Activated naive CD4-positive, alpha-beta T cell treated with anti-CD3 and anti-CD28 coated beads, Interleukin-2, amount 50 U/mL, for 24 hours (primary cell): ENCODE data around the gene NFIB.

Source experiments
- H3K27ac Mint-ChIP-seq: one replicate; pipeline ENCODE4 v1.8.0; 2021; ENCODE audit warnings: mild to moderate bottlenecking, mixed read lengths
- H3K27me3 Mint-ChIP-seq: one replicate; pipeline ENCODE4 v1.8.0; 2021; ENCODE audit warnings: mixed read lengths
- H3K36me3 Mint-ChIP-seq: one replicate; pipeline ENCODE4 v1.8.0; 2021; ENCODE audit warnings: mixed read lengths
- H3K4me1 Mint-ChIP-seq: one replicate; pipeline ENCODE4 v1.8.0; 2021; ENCODE audit warnings: mixed read lengths
- H3K4me3 Mint-ChIP-seq: one replicate; pipeline ENCODE4 v1.8.0; 2021; ENCODE audit warnings: mild to moderate bottlenecking, mixed read lengths
- H3K9me3 Mint-ChIP-seq: one replicate; pipeline ENCODE4 v1.8.0; 2021; ENCODE audit warnings: mixed read lengths

NFIB gene

GRCh38 chr9:14086495-14086894 lies 227.4 kb downstream of the NFIB start:
- no peaks in the 10 kb centered on the region for H3K9me3 Mint-ChIP-seq
- H3K27ac Mint-ChIP-seq: no peak overlapping the region
- no peaks in the 10 kb centered on the region for H3K27me3 Mint-ChIP-seq
- no peak overlapping the region for H3K4me3 Mint-ChIP-seq
- H3K4me1 Mint-ChIP-seq: no peaks in the 10 kb centered on the region
- H3K36me3 Mint-ChIP-seq: no peaks in the 10 kb centered on the region

GRCh38 chr9:14085810-14086209 lies 228.1 kb downstream of the NFIB start:
- no peak overlapping the region for H3K4me3 Mint-ChIP-seq
- H3K27me3 Mint-ChIP-seq: no peaks in the 10 kb centered on the region
- H3K9me3 Mint-ChIP-seq: no peaks in the 10 kb centered on the region
- no peaks in the 10 kb centered on the region for H3K4me1 Mint-ChIP-seq
- no peaks in the 10 kb centered on the region for H3K36me3 Mint-ChIP-seq
- no peak overlapping the region for H3K27ac Mint-ChIP-seq

GRCh38 chr9:14084867-14085266 lies 229.1 kb downstream of the NFIB start:
- Mint-ChIP-seq H3K27me3 (no peaks in the 10 kb centered on the region), H3K36me3 (no peaks in the 10 kb centered on the region), H3K4me3 (no peak overlapping the region), H3K9me3 (no peaks in the 10 kb centered on the region), H3K4me1 (no peaks in the 10 kb centered on the region), H3K27ac (no peak overlapping the region)

DNA sequence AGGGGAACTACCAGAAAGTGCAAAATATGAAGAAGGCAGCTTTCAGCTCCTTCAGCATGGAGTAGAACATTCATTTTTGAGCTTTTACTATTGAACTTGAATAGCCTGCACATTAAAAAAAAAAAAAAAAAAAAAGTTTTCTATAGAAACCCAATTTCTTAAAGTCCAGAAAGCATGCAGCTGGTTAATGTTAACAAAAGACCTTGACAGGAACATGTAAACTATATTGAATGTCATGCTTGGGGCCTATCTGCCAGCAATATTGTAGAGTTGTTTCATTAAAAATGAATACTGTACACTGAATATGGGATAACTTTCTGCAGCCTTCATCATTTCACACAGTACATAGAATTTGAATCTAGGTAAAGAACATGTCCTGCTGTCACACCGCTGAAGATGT lies 230.6 kb downstream of the NFIB start:
- Mint-ChIP-seq H3K4me3 (no peak overlapping the region), H3K27me3 (no peaks in the 10 kb centered on the region), H3K36me3 (no peaks in the 10 kb centered on the region), H3K4me1 (no peaks in the 10 kb centered on the region), H3K9me3 (peaks cover 6% of the 10 kb centered on the region), H3K27ac (no peak overlapping the region)

DNA sequence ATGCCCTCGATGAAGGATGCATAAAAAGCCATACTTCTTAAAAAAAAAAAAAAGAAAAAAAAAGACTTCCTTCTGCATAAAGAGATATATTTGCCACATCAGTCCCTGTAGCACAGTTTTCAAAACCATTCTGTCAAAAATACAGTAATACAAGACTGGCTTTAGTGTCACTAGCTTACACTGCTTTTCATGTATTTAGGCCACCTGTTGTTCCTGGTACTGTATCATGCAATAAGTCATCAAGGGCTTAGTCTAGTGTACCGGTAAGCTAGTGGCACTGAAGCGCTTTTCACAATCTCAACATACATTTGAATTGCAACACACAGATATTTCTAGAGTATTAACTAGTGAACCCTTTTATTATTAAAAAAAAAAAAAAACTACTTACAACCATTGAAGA lies 231.2 kb downstream of the NFIB start:
- no peak overlapping the region for H3K4me3 Mint-ChIP-seq
- H3K9me3 Mint-ChIP-seq: peaks cover 6% of the 10 kb centered on the region
- no peak overlapping the region for H3K27ac Mint-ChIP-seq
- no peaks in the 10 kb centered on the region for H3K36me3 Mint-ChIP-seq
- no peaks in the 10 kb centered on the region for H3K4me1 Mint-ChIP-seq
- H3K27me3 Mint-ChIP-seq: no peaks in the 10 kb centered on the region

GRCh38 chr9:14081745-14082144 lies 232.2 kb downstream of the NFIB start:
- Mint-ChIP-seq H3K27me3 (no peaks in the 10 kb centered on the region), H3K27ac (no peak overlapping the region), H3K9me3 (peaks cover 6% of the 10 kb centered on the region), H3K4me1 (no peaks in the 10 kb centered on the region), H3K4me3 (no peak overlapping the region), H3K36me3 (no peaks in the 10 kb centered on the region)

DNA sequence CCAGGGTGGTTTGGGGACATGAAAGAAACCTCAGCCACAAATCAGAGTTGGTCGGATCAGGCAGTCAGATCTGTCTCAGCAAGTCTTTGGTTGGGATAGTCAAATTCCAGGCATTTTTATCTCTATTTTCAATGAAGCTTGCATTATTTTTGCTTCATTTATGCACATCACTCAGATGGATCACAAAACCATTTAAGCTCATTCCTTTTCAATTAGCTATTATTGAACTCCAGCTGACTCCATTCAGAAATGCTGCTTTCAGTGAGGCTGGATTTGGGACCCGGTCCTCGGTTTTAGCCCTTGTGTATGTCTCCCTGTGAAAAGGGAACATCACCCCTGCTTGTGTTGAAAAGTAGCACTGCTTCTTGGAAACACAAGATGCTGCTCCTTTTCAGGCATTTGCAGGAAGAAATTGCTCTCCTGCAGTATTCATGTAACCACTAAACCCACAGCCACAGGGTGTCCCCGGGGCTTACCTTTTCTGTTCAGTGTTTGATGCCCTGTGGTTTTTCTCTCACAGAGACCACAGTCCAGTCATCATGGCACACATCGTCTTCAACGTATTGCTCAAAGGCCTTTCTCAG lies 232.9 kb downstream of the NFIB start:
- Mint-ChIP-seq H3K36me3 (no peaks in the 10 kb centered on the region), H3K9me3 (peaks cover 6% of the 10 kb centered on the region), H3K27me3 (no peaks in the 10 kb centered on the region), H3K4me3 (no peak overlapping the region), H3K27ac (no peak overlapping the region), H3K4me1 (no peaks in the 10 kb centered on the region)

DNA sequence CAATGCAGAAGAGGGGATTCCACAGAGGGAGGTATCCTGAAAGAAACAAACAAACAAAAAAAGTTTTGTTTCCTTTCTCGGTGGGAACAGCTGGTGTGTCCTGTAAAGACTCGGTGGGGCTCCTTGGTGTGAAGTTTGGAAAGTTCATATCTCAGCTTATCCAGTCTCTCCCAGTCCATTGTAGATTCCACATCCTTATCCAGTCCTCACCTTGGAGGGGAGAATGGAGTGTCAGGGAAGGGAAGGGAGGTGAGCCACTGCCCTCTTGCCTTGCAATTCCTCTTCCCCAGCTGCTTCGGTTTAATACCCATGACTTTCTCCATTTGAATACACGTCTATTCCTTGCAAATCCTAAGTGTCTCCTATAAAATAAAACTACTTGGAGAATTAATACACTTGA lies 234.5 kb downstream of the NFIB start:
- Mint-ChIP-seq H3K4me3 (no peak overlapping the region), H3K36me3 (no peaks in the 10 kb centered on the region), H3K4me1 (no peaks in the 10 kb centered on the region), H3K27me3 (no peaks in the 10 kb centered on the region), H3K9me3 (peaks cover 6% of the 10 kb centered on the region), H3K27ac (no peak overlapping the region)

- no peaks in the 10 kb centered on the region for H3K36me3 Mint-ChIP-seq
- peaks cover 6% of the 10 kb centered on the region for H3K9me3 Mint-ChIP-seq
- no peak overlapping the region for H3K4me3 Mint-ChIP-seq
- no peaks in the 10 kb centered on the region for H3K4me1 Mint-ChIP-seq
- H3K27ac Mint-ChIP-seq: no peak overlapping the region
- H3K27me3 Mint-ChIP-seq: no peaks in the 10 kb centered on the region
Observed at GRCh38 chr9:14077672-14078071, 236.3 kb downstream of the NFIB start.

GRCh38 chr9:14075218-14075617 lies 238.7 kb downstream of the NFIB start:
- Mint-ChIP-seq H3K4me3 (no peak overlapping the region), H3K27ac (no peak overlapping the region), H3K36me3 (no peaks in the 10 kb centered on the region), H3K9me3 (peaks cover 10% of the 10 kb centered on the region), H3K27me3 (no peaks in the 10 kb centered on the region), H3K4me1 (no peaks in the 10 kb centered on the region)

- H3K36me3 Mint-ChIP-seq: no peaks in the 10 kb centered on the region
- H3K27me3 Mint-ChIP-seq: no peaks in the 10 kb centered on the region
- H3K4me1 Mint-ChIP-seq: no peaks in the 10 kb centered on the region
- no peak overlapping the region for H3K27ac Mint-ChIP-seq
- H3K9me3 Mint-ChIP-seq: peaks cover 8% of the 10 kb centered on the region
- H3K4me3 Mint-ChIP-seq: no peak overlapping the region
Observed at GRCh38 chr9:14072850-14073249, 241.1 kb downstream of the NFIB start.

DNA sequence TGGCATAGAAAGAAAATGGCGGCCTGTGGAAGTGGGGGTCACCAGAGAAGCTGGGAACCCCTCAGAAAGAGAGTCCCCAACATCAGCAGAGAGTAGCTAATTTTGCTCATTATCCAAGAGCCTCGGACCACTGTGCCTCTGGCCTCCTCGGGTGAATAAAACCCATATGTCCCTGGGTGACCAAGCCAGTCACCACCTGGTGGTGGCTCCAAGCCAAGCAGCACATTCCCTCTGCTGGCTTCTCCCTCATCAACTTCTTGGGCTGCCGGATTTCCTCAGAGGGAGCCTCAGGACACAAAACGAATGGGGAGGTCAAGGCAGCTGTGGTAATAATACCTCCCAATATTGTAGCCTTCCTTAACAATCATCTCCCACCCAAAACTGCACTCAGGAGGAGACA lies 242.5 kb downstream of the NFIB start:
- Mint-ChIP-seq H3K27me3 (no peaks in the 10 kb centered on the region), H3K36me3 (no peaks in the 10 kb centered on the region), H3K9me3 (peaks cover 8% of the 10 kb centered on the region), H3K4me3 (no peak overlapping the region), H3K27ac (no peak overlapping the region), H3K4me1 (no peaks in the 10 kb centered on the region)

- Mint-ChIP-seq H3K4me1 (no peaks in the 10 kb centered on the region), H3K9me3 (peaks cover 8% of the 10 kb centered on the region), H3K27me3 (no peaks in the 10 kb centered on the region), H3K27ac (no peak overlapping the region), H3K4me3 (no peak overlapping the region), H3K36me3 (no peaks in the 10 kb centered on the region)
Observed at GRCh38 chr9:14068690-14069089, 245.3 kb downstream of the NFIB start.

GRCh38 chr9:14066831-14067230 lies 247.1 kb downstream of the NFIB start:
- Mint-ChIP-seq H3K36me3 (no peaks in the 10 kb centered on the region), H3K9me3 (peaks cover 6% of the 10 kb centered on the region), H3K4me3 (no peak overlapping the region), H3K27me3 (no peaks in the 10 kb centered on the region), H3K4me1 (no peaks in the 10 kb centered on the region), H3K27ac (no peak overlapping the region)

GRCh38 chr9:14066032-14066431 lies 247.9 kb downstream of the NFIB start:
- no peak overlapping the region for H3K4me3 Mint-ChIP-seq
- H3K4me1 Mint-ChIP-seq: no peaks in the 10 kb centered on the region
- no peak overlapping the region for H3K27ac Mint-ChIP-seq
- H3K36me3 Mint-ChIP-seq: no peaks in the 10 kb centered on the region
- no peaks in the 10 kb centered on the region for H3K27me3 Mint-ChIP-seq
- peaks cover 5% of the 10 kb centered on the region for H3K9me3 Mint-ChIP-seq

- H3K4me1 Mint-ChIP-seq: no peaks in the 10 kb centered on the region
- no peak overlapping the region for H3K4me3 Mint-ChIP-seq
- no peaks in the 10 kb centered on the region for H3K27me3 Mint-ChIP-seq
- no peaks in the 10 kb centered on the region for H3K36me3 Mint-ChIP-seq
- H3K27ac Mint-ChIP-seq: no peak overlapping the region
- peaks cover 5% of the 10 kb centered on the region for H3K9me3 Mint-ChIP-seq
Observed at GRCh38 chr9:14064940-14065339, 249.0 kb downstream of the NFIB start.

DNA sequence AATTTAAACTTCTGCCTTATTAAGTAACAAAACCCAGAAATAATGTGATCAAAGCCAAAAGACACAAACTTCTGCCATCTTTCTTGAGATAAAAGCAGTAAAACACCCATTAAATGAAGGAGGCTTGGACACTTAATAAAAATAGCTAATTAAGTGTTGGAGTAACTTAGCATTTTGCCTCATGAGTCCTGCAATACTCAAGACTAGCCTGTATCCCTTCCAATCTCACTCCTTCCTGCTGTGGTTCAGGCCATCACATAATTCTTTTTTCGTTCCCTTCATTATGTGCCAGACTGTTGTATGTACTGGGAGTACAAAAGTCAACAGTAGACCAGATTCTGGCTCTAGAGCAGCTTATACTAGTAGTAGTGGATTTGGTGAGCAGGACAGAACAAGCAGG lies 250.2 kb downstream of the NFIB start:
- H3K27me3 Mint-ChIP-seq: no peaks in the 10 kb centered on the region
- H3K4me3 Mint-ChIP-seq: no peak overlapping the region
- H3K27ac Mint-ChIP-seq: no peak overlapping the region
- no peaks in the 10 kb centered on the region for H3K9me3 Mint-ChIP-seq
- H3K36me3 Mint-ChIP-seq: no peaks in the 10 kb centered on the region
- H3K4me1 Mint-ChIP-seq: no peaks in the 10 kb centered on the region
